Tibial nerve (tissue), 4 donors: ENCODE data around the gene RPAP2. TPM values are rescaled to one million over a fixed set of nuclear protein-coding genes. Genes with fewer than 3 reads are reported as not detected.

ENCODE experiments used
- DNase-seq, 2 donors: peaks; one replicate each; pipeline ENCODE4 v3.0.0-alpha.2; 2019; ENCODE audit warnings: low spot score in 2 of 2
- H3K27ac ChIP-seq, 4 donors: fragments of 200-600 bp; sonication (generic) in 3 of 4; one replicate each; pipeline ENCODE4 v1.5.1; 2017 to 2019; ENCODE audit warnings: mild to moderate bottlenecking in 1 of 4
- H3K27me3 ChIP-seq, 2 donors: fragments of 200-600 bp; sonication (generic) in 1 of 2; one replicate each; pipeline versions ENCODE4 v1.5.1 to v1.6.0; 2017 to 2019
- H3K36me3 ChIP-seq, 3 donors: fragments of 200-600 bp; sonication (generic); one replicate each; pipeline ENCODE4 v1.5.1; 2018 to 2019
- H3K4me1 ChIP-seq, 4 donors: fragments of 200-600 bp; sonication (generic) in 3 of 4; one replicate each; pipeline ENCODE4 v1.5.1; 2017 to 2019
- H3K4me3 ChIP-seq, 4 donors: fragments of 200-600 bp; sonication (generic) in 3 of 4; one replicate each; pipeline ENCODE4 v1.5.1; 2017 to 2019; ENCODE audit warnings: mild to moderate bottlenecking in 1 of 4, moderate library complexity in 1 of 4
- H3K9me3 ChIP-seq, 4 donors: fragments of 200-600 bp; sonication (generic) in 3 of 4; one replicate each; pipeline ENCODE4 v1.5.1; 2017 to 2019
- CTCF ChIP-seq, 5 experiments: fragments of 200-600 bp in 3 of 5; fragments of 450-650 bp in 2 of 5; sonication (generic) in 3 of 5; IDR thresholded peaks; one replicate each; pipeline ENCODE4 v1.5.1; 2016 to 2019; ENCODE audit warnings: antibody characterized with exemption in 5 of 5, mild to moderate bottlenecking in 3 of 5, moderate library complexity in 2 of 5
- EP300 ChIP-seq, 2 donors: sonication (generic); formaldehyde crosslinking; IDR thresholded peaks; one replicate each; pipeline ENCODE4 v1.6.1; 2017; ENCODE audit warnings: antibody characterized with exemption in 2 of 2, mild to moderate bottlenecking in 1 of 2
- POLR2A ChIP-seq, 2 donors: fragments of 450-650 bp; IDR thresholded peaks; one replicate each; pipeline ENCODE4 v1.6.1; 2017; ENCODE audit warnings: antibody characterized with exemption in 2 of 2, mild to moderate bottlenecking in 2 of 2, moderate library complexity in 2 of 2
- WGBS, 2 donors: methylation state at CpG; one replicate each; pipeline ENCODE4 v1.1.5; 2018; 5-methylcytosine and 5-hydroxymethylcytosine counted together
- total RNA-seq, 4 donors: library from RNA; depleted of rRNA; stranded (reverse); fragments of >200 nt; gene quantifications; one replicate each; pipeline ENCODE4 v1.1.0, GENCODE V29; 2016

Gene RPAP2
- total RNA-seq, 4 donors from 2014 or later: 3.3 to 12.2 (median 7.7) TPM

- no peak for TF ChIP-seq POLR2A (IDR thresholded peaks at IDR 0.05)
- TF ChIP-seq EP300 (IDR thresholded peaks at IDR 0.05): no peak
- TF ChIP-seq CTCF (IDR thresholded peaks at IDR 0.05): peak in 4 of 5 experiments; percentile 16 to 38 (median 26)
- Histone ChIP-seq H3K4me3 (no peak overlapping the region), H3K27me3 (no peaks in the 10 kb centered on the region), H3K9me3 (no peaks in the 10 kb centered on the region), H3K36me3 (peaks cover 0 to 75% (median 3%) of the 10 kb centered on the region in 3 donors), H3K4me1 (no peaks in the 10 kb centered on the region), H3K27ac (no peak overlapping the region)
- DNase-seq: no peak
Measured at GRCh38 chr1:92310185-92310597, 11.3 kb downstream of the RPAP2 start.

- WGBS, 2 donors: 100% methylated on average over 1 of the region's 1 CpG
Measured at GRCh38 chr1:92314024-92314423, 15.2 kb downstream of the RPAP2 start.

GRCh38 chr1:92315766-92316599, 17.1 kb downstream of the RPAP2 start:
- H3K4me3 ChIP-seq: no peak overlapping the region
- H3K36me3 ChIP-seq: peaks cover 0 to 62% (median 0%) of the 10 kb centered on the region in 3 donors
- H3K9me3 ChIP-seq: no peaks in the 10 kb centered on the region
- WGBS, 2 donors: 81 to 83% methylated on average over 6 of the region's 6 CpGs
- no peaks in the 10 kb centered on the region for H3K27me3 ChIP-seq
- DNase-seq: no peak
- no peaks in the 10 kb centered on the region for H3K4me1 ChIP-seq
- TF ChIP-seq POLR2A (IDR thresholded peaks at IDR 0.05): no peak
- TF ChIP-seq CTCF (IDR thresholded peaks at IDR 0.05): no peak
- no peak for TF ChIP-seq EP300 (IDR thresholded peaks at IDR 0.05)
- H3K27ac ChIP-seq: peak overlapping the region in 1 of 4 donors; percentile 35

More at GRCh38 chr1:92314024-92314423, 15.2 kb downstream of the RPAP2 start:
- Histone ChIP-seq H3K27ac (no peak overlapping the region), H3K27me3 (no peaks in the 10 kb centered on the region), H3K4me3 (no peak overlapping the region), H3K9me3 (no peaks in the 10 kb centered on the region), H3K36me3 (peaks cover 0 to 44% (median 0%) of the 10 kb centered on the region in 3 donors), H3K4me1 (no peaks in the 10 kb centered on the region)
- no peak for DNase-seq
- TF ChIP-seq CTCF (IDR thresholded peaks at IDR 0.05) (no peak), POLR2A (IDR thresholded peaks at IDR 0.05) (no peak), EP300 (IDR thresholded peaks at IDR 0.05) (no peak)

- no peak overlapping the region for H3K4me3 ChIP-seq
- H3K36me3 ChIP-seq: peaks cover 0 to 60% (median 0%) of the 10 kb centered on the region in 3 donors
- 63 to 68% methylated on average over 3 of the region's 3 CpGs for WGBS, 2 donors
- no peaks in the 10 kb centered on the region for H3K27me3 ChIP-seq
- TF ChIP-seq CTCF (IDR thresholded peaks at IDR 0.05) (no peak), POLR2A (IDR thresholded peaks at IDR 0.05) (no peak), EP300 (IDR thresholded peaks at IDR 0.05) (no peak)
- no peak overlapping the region for H3K27ac ChIP-seq
- H3K9me3 ChIP-seq: no peaks in the 10 kb centered on the region
- no peak for DNase-seq
- H3K4me1 ChIP-seq: no peaks in the 10 kb centered on the region
Measured at GRCh38 chr1:92317836-92318493, 19.1 kb downstream of the RPAP2 start.
